Psoas muscle (tissue), 8 donors: ENCODE data around the gene ZCCHC18. TPM values are rescaled to one million over a fixed set of nuclear protein-coding genes. Genes with fewer than 3 reads are reported as not detected.
"Not testable (repeated sequence)": the region's sequence is repeated elsewhere in the genome, so short reads cannot be mapped to it uniquely, and the experiment has no call there.

Experiments used
- ATAC-seq, 4 donors: fragments of 200-7000 bp; cut with Tn5 transposase; one replicate each; pipeline ENCODE4 v1.9.1; 2020; ENCODE audit warnings: moderate library complexity in 3 of 4, mild to moderate bottlenecking in 2 of 4
- DNase-seq, 2 donors: peaks; one replicate each; pipeline ENCODE4 v3.0.0-alpha.2; 2020
- H3K27ac ChIP-seq: fragments of 200-600 bp; one replicate; pipeline ENCODE4 v1.8.0; 2022
- H3K27me3 ChIP-seq, 3 donors: fragments of 200-600 bp in 1 of 3; one replicate each; pipeline versions ENCODE4 v1.6.1 to v1.8.0; 2013 to 2022; ENCODE audit warnings: low read length in 2 of 3, mild to moderate bottlenecking in 2 of 3, moderate library complexity in 1 of 3; ENCODE audit not compliant: insufficient read depth in 3 of 3
- H3K36me3 ChIP-seq, 2 donors: fragments of 200-600 bp in 1 of 2; one replicate each; pipeline versions ENCODE4 v1.6.1 to v1.8.0; 2013 to 2022; ENCODE audit warnings: low read depth in 1 of 2, mild to moderate bottlenecking in 1 of 2, moderate library complexity in 1 of 2; ENCODE audit not compliant: insufficient read depth in 1 of 2
- H3K4me1 ChIP-seq: fragments of 200-600 bp; one replicate; pipeline ENCODE4 v1.8.0; 2022
- H3K4me3 ChIP-seq: fragments of 200-600 bp; one replicate; pipeline ENCODE4 v1.8.0; 2022; ENCODE audit warnings: mild to moderate bottlenecking
- H3K9me3 ChIP-seq: fragments of 200-600 bp; one replicate; pipeline ENCODE4 v1.8.0; 2022
- WGBS, 3 donors: extraction: QIAGEN DNeasy Blood & Tissue Kit; methylation state at CpG; one replicate each; pipeline versions ENCODE4 v1.1.6 to v1.1.7; 2013; 5-methylcytosine and 5-hydroxymethylcytosine counted together
- intact Hi-C, 2 donors: fragments of 100-400 bp; cut with DNase I; formaldehyde crosslinking; loops; one replicate each; pipeline versions ENCODE4 v1.11.0 to v1.14.2; 2022
- long read RNA-seq, 2 donors: library from polyadenylated mRNA; unstranded; transcript quantifications; one replicate each; pipeline ENCODE4 v2.0.0, GENCODE V29; 2021
- polyA plus RNA-seq, 3 donors: library from polyadenylated mRNA; stranded (reverse); fragments of 200-250 nt; gene quantifications; one replicate each; pipeline ENCODE4 v1.2.3, GENCODE V29; 2013
- total RNA-seq, 4 donors: library from RNA; stranded (reverse); fragmentation: NEBNext Ultra II Directional in 2 of 4; extraction: Animal tissue kit (Norgen Biotek cat#: 25700) in 2 of 4; gene quantifications; one replicate each; pipeline versions ENCODE4 v1.2.1 to v1.2.4, GENCODE V29; 2021 to 2023
- TF ChIP-seq, protein P1 (sequence below): fragments of 200-600 bp; IDR thresholded peaks from one replicate; pipeline ENCODE4 v1.8.0; 2022; ENCODE audit warnings: antibody characterized with exemption
- donor health status: healthy with polysubstance abuse.
- donor health status: DM: no; HTN: no; CAD: no; lungs with moderate emphysema.
- donor health status: Bipolar disorder and iron deficiency.
- donor health status: healthy.
- donor health status: DM: yes; HTN: yes; CAD: no.
- donor health status: DM: no; HTN: no; CAD: no.
- donor health status: DM: no; HTN: no; CAD: no.
- donor health status: DM: yes; HTN: yes; CAD: no.

ZCCHC18 gene
- under 1 TPM in 2 of 4 donors, not detected in 2; 0.07 to 0.13 TPM for total RNA-seq
- under 1 TPM; 0.05 to 0.11 (median 0.08) TPM for polyA plus RNA-seq
- long read RNA-seq, donor 1: 0 reads
- long read RNA-seq, donor 2: 0 reads

DNA sequence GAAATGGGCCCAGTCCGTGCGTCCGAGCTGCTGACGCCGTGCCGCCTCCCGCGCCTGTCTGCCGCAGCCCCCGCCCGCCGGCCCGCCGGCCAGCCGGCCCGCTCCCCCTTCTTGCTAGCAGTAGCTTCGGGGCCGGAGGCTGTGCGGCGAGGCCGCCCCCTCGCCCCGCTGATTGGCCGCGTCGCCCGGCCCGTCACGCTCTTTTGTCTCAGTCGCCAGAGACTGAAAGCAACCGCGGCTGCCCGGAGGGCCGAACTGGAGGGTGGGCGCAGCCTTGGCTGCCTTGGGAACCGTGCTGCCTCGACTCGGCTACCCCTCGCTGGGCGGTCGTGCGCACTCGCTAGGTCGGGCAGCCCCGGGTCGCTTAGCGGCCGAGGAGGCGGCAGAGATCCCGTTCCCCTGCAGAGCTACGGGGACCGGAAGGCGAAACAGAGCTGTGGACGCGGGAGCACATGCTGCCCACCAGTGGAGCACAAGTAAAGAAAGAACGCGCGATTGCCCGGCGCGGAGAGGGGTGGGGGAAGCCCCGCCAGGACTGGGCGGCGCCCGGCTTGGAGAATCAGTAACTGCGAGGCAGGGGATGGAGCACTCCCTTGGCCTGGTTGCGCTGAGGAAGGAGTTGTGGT, at the start of gene ZCCHC18:
TSS of gene ZCCHC18 (plus strand) at position 198 of the 626 bp plus-strand sequence. CDS start 1,589 bp downstream, outside the sequence.
- TF ChIP-seq, protein P1, sequence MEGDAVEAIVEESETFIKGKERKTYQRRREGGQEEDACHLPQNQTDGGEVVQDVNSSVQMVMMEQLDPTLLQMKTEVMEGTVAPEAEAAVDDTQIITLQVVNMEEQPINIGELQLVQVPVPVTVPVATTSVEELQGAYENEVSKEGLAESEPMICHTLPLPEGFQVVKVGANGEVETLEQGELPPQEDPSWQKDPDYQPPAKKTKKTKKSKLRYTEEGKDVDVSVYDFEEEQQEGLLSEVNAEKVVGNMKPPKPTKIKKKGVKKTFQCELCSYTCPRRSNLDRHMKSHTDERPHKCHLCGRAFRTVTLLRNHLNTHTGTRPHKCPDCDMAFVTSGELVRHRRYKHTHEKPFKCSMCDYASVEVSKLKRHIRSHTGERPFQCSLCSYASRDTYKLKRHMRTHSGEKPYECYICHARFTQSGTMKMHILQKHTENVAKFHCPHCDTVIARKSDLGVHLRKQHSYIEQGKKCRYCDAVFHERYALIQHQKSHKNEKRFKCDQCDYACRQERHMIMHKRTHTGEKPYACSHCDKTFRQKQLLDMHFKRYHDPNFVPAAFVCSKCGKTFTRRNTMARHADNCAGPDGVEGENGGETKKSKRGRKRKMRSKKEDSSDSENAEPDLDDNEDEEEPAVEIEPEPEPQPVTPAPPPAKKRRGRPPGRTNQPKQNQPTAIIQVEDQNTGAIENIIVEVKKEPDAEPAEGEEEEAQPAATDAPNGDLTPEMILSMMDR: no peak
- peak; percentile 49 to 53 for DNase-seq
- peak; percentile 45 to 76 (median 61) for ATAC-seq
- Histone ChIP-seq H3K36me3 (no peaks in the 10 kb centered on the region), H3K9me3 (no peaks in the 10 kb centered on the region), H3K4me1 (no peaks in the 10 kb centered on the region), H3K27me3 (peaks cover 0 to 41% (median 0%) of the 10 kb centered on the region in 3 donors), H3K27ac (peak within 1 kb of the TSS; percentile 36), H3K4me3 (peak within 1 kb of the TSS; percentile 69)
- WGBS, 3 donors: 0 to 26% (median 1%) methylated on average over 15 to 67 of the region's 67 CpGs
- intact Hi-C loops: no loop called here

DNA sequence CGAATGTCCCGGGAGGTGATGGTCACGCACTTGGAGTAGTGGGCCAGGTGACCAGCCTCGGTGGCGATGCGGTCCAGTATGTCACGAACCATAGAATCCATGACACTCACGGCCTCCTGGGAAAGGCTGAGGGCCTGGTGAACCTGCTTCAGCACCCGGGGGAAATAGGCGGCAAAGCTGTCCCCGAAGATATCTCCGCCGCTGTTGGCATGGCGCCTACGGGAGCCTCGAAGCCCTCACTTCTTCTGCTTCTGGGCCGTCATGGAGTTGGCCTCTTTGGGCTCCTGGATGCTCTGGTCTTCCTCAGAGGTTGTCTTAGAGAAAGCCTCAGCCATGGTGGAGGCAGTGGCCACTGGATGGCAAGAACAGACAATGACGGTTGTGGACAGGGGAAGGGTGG, 49.7 kb upstream of the ZCCHC18 start:
- DNase-seq, H3K36me3 ChIP-seq, H3K4me3 ChIP-seq, H3K4me1 ChIP-seq, H3K9me3 ChIP-seq, intact Hi-C loops, H3K27me3 ChIP-seq, ATAC-seq, H3K27ac ChIP-seq: not testable (repeated sequence)
- WGBS, 3 donors: 94 to 95% (median 95%) methylated on average over 7 to 9 of the region's 18 CpGs

DNA sequence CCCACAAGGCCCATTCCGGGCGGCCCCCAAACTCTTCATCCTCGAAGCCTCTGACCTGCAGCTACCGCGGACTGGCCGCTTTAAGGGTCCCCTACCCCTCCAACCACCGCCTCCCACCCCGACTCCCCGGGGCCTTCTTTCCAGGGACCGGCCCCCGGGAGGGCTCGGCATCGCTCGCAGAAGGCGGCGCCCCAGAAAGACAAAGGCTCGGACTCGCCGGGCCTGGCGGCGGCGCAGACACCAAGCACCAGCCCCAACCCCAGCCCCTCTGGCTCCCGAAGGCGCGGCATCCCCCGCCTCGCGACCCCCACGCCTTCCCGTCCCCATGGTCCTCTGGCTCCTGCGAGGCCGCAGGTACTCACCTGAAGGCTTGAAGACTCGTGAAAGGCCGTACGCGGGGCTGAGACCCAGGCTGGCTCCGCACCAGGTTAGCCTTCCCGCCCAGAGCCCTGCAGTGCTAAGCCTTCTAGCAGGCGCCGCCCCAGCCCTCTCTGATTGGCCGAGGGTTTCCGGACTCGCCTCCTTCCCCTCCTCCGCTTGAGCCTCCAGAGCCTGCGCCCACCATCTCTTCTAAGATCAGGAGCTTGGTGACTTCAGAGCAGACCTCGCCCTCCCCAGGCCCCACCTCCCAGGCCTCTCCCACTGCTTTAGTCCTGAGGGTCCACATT, 36.4 kb upstream of the ZCCHC18 start, which contains the start of gene TMSB15C:
TSS of gene TMSB15C (minus strand) at position 459 of the 668 bp plus-strand sequence.
- H3K27ac ChIP-seq, H3K36me3 ChIP-seq, DNase-seq, H3K4me1 ChIP-seq, intact Hi-C loops, H3K27me3 ChIP-seq, H3K4me3 ChIP-seq, ATAC-seq, H3K9me3 ChIP-seq: not testable (repeated sequence)
- no CpG with 5 or more reads among the region's 46 CpGs for WGBS, 3 donors

DNA sequence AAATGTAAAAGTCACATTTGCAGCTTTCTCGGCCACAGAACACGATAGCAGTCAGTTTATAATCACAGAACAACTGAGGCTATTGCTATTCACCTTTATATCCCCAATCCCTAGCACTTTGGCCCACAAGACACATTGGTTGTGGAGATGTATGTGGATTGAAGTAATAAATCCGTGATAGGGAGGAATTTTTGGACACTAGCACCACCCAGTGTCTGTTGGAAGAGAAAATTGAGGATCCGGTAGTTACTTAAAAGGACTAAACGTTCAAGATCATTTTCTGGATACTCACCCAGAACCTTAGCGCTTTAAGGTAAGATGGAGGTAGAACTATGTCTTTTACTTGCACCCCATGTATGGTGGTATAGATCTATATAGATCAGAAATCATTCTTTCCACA, 34.5 kb upstream of the ZCCHC18 start:
- intact Hi-C loops, DNase-seq, H3K27ac ChIP-seq, H3K27me3 ChIP-seq, ATAC-seq, H3K4me3 ChIP-seq, H3K4me1 ChIP-seq, H3K9me3 ChIP-seq, H3K36me3 ChIP-seq: not testable (repeated sequence)
- WGBS, 3 donors: no CpG with 5 or more reads among the region's 6 CpGs

DNA sequence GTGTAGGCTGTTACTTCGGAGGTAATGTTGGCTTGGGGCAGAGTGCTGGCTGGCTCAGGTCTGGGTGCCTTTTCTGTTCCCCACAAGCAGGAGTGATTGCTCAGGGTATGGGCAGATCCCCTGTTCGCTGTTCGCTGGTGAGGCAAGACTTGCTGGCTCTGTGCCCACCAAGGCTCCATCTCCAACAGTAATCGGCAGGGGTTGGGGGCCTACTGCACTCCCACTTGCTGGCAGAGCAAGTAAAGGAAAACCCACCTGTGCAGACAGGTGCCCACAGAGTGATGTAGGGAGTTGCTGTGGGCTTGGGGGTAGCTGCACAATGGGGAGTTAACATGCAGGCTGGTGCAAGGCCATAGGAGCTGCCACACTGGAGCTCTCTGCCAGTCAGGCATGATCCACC, 28.3 kb upstream of the ZCCHC18 start:
- Histone ChIP-seq H3K27me3 (peaks cover 0 to 21% (median 0%) of the 10 kb centered on the region in 3 donors), H3K27ac (no peak overlapping the region), H3K4me3 (no peak overlapping the region), H3K9me3 (no peaks in the 10 kb centered on the region), H3K36me3 (no peaks in the 10 kb centered on the region), H3K4me1 (no peaks in the 10 kb centered on the region)
- 66 to 96% (median 81%) methylated on average over 3 to 4 of the region's 4 CpGs for whole genome bisulfite sequencing, 3 donors
- no peak for ATAC-seq
- DNase-seq: no peak
- TF ChIP-seq, protein P1: no peak
- intact Hi-C loops: no loop called here

DNA sequence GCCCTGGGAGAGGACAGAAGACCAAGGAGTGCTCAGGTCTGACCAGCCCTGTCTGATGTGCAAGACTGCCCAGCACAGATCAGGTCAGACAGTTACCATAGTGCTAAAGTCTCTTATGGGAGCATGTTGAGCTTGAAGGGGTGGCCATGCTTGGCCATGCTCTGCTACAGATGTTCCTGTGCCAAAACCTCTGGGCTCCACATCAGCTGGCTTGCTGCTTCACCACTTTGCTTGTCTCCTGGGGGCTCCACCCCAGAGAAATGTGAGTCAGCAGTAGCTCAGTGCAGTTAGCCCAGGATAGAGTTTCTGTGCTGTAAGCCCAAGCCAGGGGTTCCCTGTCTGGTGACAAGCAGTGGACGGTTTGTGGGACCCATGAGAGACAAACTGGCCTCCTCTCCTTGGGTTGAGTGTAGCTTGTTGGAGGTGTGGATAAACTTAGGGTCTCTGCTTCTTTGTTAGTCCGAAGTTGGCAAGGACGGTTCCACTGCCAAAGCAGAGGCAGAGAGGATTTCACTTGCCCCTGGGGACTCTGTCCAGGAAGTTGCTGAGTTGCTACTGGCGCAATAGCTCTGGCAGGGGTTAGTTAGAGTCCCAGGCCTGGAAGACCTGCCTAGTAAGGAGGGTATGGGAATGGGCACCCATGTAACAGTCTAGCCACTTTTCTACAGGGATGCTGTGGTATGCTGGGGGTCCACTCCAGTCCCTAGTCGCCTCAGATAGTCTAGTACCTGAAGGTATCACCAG, 27.6 kb upstream of the ZCCHC18 start:
- WGBS, 3 donors: 46 to 57% (median 49%) methylated on average over 3 to 5 of the region's 5 CpGs
- TF ChIP-seq, protein P1: no peak
- Histone ChIP-seq H3K9me3 (no peaks in the 10 kb centered on the region), H3K4me1 (no peaks in the 10 kb centered on the region), H3K27me3 (peaks cover 0 to 27% (median 0%) of the 10 kb centered on the region in 3 donors), H3K36me3 (no peaks in the 10 kb centered on the region), H3K27ac (no peak overlapping the region), H3K4me3 (no peak overlapping the region)
- intact Hi-C loops: no loop called here
- no peak for ATAC-seq
- DNase-seq: no peak
